HepG2 (cell line): ENCODE results near the gene OSBPL5. TPM values are rescaled to one million over a fixed set of nuclear protein-coding genes. Genes with fewer than 3 reads are reported as not detected.
"Not testable (repeated sequence)": the region's sequence is repeated elsewhere in the genome, so short reads cannot be mapped to it uniquely, and the experiment has no call there.

Experiments used
- ATAC-seq: fragments of 200-7000 bp; cut with Tn5 transposase; 3 replicates; pipeline ENCODE4 v1.9.1; 2020; ENCODE audit warnings: mild to moderate bottlenecking, moderate library complexity
- BruUV-seq: library from RNA; stranded (reverse); fragments of 400-500 nt; replicated peaks from 2 replicates; lab custom pipeline; 2021; lab: Mats Ljungman, UMichigan
- CTCF ChIA-PET: fragments of 300-600 bp; formaldehyde crosslinking; extraction: SDS; loops from one replicate; lab custom pipeline; 2021; ENCODE audit warnings: low total read pairs, inconsistent platforms, low intra/inter-chr PET ratio; lab: Yijun Ruan, JAX
- POLR2A ChIA-PET: fragments of 350-600 bp; sonication (Branson Sonifier 250); formaldehyde crosslinking; loops from one replicate; lab custom pipeline; 2020; ENCODE audit warnings: antibody characterized with exemption, inconsistent platforms; lab: Yijun Ruan, JAX
- DNase-seq: peaks from one replicate; pipeline ENCODE4 v3.0.0-alpha.2; 2015; ENCODE audit warnings: low spot score
- FAIRE-seq: peaks from 3 replicates; lab custom pipeline; 2011; peaks lifted over from hg19 to GRCh38; lab: Jason Lieb, UNC
- H2AFZ ChIP-seq: one replicate; pipeline ENCODE4 v1.6.1; 2011; ENCODE audit warnings: low read length, inconsistent platforms
- H3K27ac ChIP-seq: fragments of 300-600 bp; 3 replicates; pipeline ENCODE4 v1.8.0; 2011; ENCODE audit warnings: mixed run types, mild to moderate bottlenecking, mixed read lengths, low read length, inconsistent platforms; ENCODE audit not compliant: insufficient read depth; ENCODE audit errors: extremely low read length
- H3K27me3 ChIP-seq, 2 experiments: fragments of 200-600 bp in 1 of 2; 2 replicates in 1 of 2; 3 replicates in 1 of 2; pipeline versions ENCODE4 v1.6.0 to v1.8.0; 2011; ENCODE audit warnings: low read length in 2 of 2, mild to moderate bottlenecking in 2 of 2, moderate library complexity in 2 of 2, inconsistent platforms in 1 of 2; ENCODE audit not compliant: insufficient read depth in 2 of 2, control insufficient read depth in 1 of 2
- H3K36me3 ChIP-seq, 2 experiments: fragments of 200-600 bp in 1 of 2; replicated peaks in 1 of 2; 2 replicates in 1 of 2; 3 replicates in 1 of 2; pipeline versions ENCODE4 v1.5.1 to v1.8.0; 2011; ENCODE audit warnings: low read length in 2 of 2, inconsistent platforms in 1 of 2; ENCODE audit not compliant: insufficient read depth in 2 of 2, control insufficient read depth in 1 of 2
- H3K4me1 ChIP-seq: 2 replicates; pipeline ENCODE4 v1.5.1; 2012; ENCODE audit warnings: low read length, inconsistent platforms; ENCODE audit not compliant: insufficient read depth
- H3K4me2 ChIP-seq: 2 replicates; pipeline ENCODE4 v1.6.0; 2011; ENCODE audit warnings: low read depth, low read length, inconsistent platforms
- H3K4me3 ChIP-seq, 3 experiments: fragments of 200-600 bp in 1 of 3; sonication (generic), shearing (Covaris generic) in 1 of 3; replicated peaks in 1 of 3; 2 replicates each; pipeline ENCODE4 v1.5.1; 2011 to 2016; ENCODE audit warnings: low read length in 3 of 3, inconsistent platforms in 2 of 3, low read depth in 2 of 3, mild to moderate bottlenecking in 2 of 3, control low read depth in 1 of 3, mixed read lengths in 1 of 3; ENCODE audit not compliant: insufficient read depth in 1 of 3
- H3K79me2 ChIP-seq: one replicate; pipeline ENCODE4 v1.6.1; 2011; ENCODE audit warnings: low read length, inconsistent platforms; ENCODE audit not compliant: insufficient read depth
- H3K9ac ChIP-seq: 2 replicates; pipeline ENCODE4 v1.6.0; 2011; ENCODE audit warnings: mild to moderate bottlenecking, low read depth, low read length, inconsistent platforms; ENCODE audit not compliant: insufficient read depth
- H3K9me3 ChIP-seq: 2 replicates; pipeline ENCODE4 v1.5.1; 2012; ENCODE audit warnings: mild to moderate bottlenecking, low read length
- H4K20me1 ChIP-seq: 2 replicates; pipeline ENCODE4 v1.6.0; 2011; ENCODE audit warnings: inconsistent platforms, mild to moderate bottlenecking, low read length, moderate library complexity; ENCODE audit not compliant: insufficient read depth
- CHD2 ChIP-seq: IDR thresholded peaks from 2 replicates; pipeline ENCODE4 v1.6.1; 2011; ENCODE audit warnings: low read depth, low read length, improper control_type of control experiment
- WGBS: methylation state at CpG from one replicate; pipeline ENCODE4 v1.1.6; 2017; ENCODE audit warnings: low lambda C conversion rate; 5-methylcytosine and 5-hydroxymethylcytosine counted together
- in situ Hi-C: cut with HindIII; loops from 2 replicates; pipeline ENCODE4 v1.10.0; 2017; ENCODE audit warnings: low pct_unique_long_range_greater_than_20kb; ENCODE audit not compliant: extremely low pct_ligation_motif_present
- intact Hi-C: fragments of 100-400 bp; cut with micrococcal nuclease; formaldehyde crosslinking; loops from one replicate; pipeline ENCODE4 v1.10.0; 2022; ENCODE audit not compliant: unreplicated experiment
- polyA plus RNA-seq, 8 experiments: library from polyadenylated mRNA; depleted of rRNA in 3 of 8; stranded (reverse) in 7 of 8; unstranded in 1 of 8; fragments of >200 nt; fragmentation: Illumina TruSeq in 4 of 8; extraction: Trizol in 4 of 8; gene quantifications; 2 replicates each; pipeline versions ENCODE4 v1.2.1 to v1.2.3, GENCODE V29; 2011 to 2016; ENCODE audit warnings: low read depth in 4 of 8, missing spikeins in 1 of 8, mixed read lengths in 1 of 8; ENCODE audit not compliant: insufficient read depth in 1 of 8
- total RNA-seq, 5 experiments: library from RNA; depleted of rRNA; stranded (reverse); fragments of >200 nt; fragmentation: Illumina TruSeq; extraction: Trizol; gene quantifications; 2 replicates each; pipeline ENCODE4 v1.2.3, GENCODE V29; 2016; ENCODE audit warnings: low read depth in 1 of 5
- TF ChIP-seq, protein P1 (sequence below): sonication (generic); formaldehyde crosslinking; IDR thresholded peaks from 2 replicates; pipeline ENCODE4 v1.5.1; 2020; ENCODE audit warnings: missing genetic modification reagents, mild to moderate bottlenecking, borderline replicate concordance

OSBPL5 gene
- total and polyA plus RNA-seq, 2 of the 13 experiments (the other 11 are each of a cell fraction or from before 2014, with no cell fraction given) = not detected

DNA sequence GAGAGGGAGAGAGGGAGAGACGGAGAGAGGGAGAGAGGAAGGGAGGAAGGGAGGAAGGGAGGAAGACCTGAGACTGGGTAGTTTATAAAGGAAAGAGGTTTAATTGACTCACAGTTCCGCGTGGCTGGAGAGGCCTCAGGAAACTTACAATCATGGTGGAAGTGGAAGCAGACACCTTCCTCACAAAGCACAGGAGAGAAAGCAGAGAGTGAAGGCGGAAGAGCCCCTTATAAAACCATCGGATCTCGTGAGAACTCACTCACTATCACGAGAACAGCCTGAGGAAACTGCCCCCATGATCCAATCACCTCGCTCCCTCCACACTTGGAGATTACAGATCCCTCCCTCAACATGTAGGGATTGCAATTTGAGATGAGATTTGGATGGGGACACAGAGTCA is 95.7 kb downstream of the OSBPL5 start:
- H4K20me1 ChIP-seq = no peaks in the 10 kb centered on the region
- no TSS peak for BruUV-seq
- intact Hi-C loops = no loop called here
- H3K36me3 ChIP-seq = no peaks in the 10 kb centered on the region
- peaks cover 1 to 14% of the 10 kb centered on the region in 2 experiments; a peak in 3 of 5 replicates for H3K27me3 ChIP-seq
- H3K4me2 ChIP-seq = no peak overlapping the region
- no peak overlapping the region for H3K4me3 ChIP-seq
- POLR2A ChIA-PET = no interaction called here
- WGBS = 43% methylated on average over 8 of the region's 8 CpGs
- H3K79me2 ChIP-seq = no peaks in the 10 kb centered on the region
- no peak overlapping the region for H3K9ac ChIP-seq
- CTCF ChIA-PET = no interaction called here
- no peaks in the 10 kb centered on the region for H3K9me3 ChIP-seq
- DNase-seq = no peak
- in situ Hi-C loops = no loop called here
- FAIRE-seq = no peak
- H3K27ac ChIP-seq = no peak overlapping the region
- H2AFZ ChIP-seq = no peak overlapping the region
- no peaks in the 10 kb centered on the region for H3K4me1 ChIP-seq
- 0 out of 2 replicates have a peak, but pooled peaks have one; percentile 62 for TF ChIP-seq CHD2
- TF ChIP-seq, protein P1, sequence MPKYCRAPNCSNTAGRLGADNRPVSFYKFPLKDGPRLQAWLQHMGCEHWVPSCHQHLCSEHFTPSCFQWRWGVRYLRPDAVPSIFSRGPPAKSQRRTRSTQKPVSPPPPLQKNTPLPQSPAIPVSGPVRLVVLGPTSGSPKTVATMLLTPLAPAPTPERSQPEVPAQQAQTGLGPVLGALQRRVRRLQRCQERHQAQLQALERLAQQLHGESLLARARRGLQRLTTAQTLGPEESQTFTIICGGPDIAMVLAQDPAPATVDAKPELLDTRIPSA (CRISPR knock-in tag) = no peak
- ATAC-seq = no peak

DNA sequence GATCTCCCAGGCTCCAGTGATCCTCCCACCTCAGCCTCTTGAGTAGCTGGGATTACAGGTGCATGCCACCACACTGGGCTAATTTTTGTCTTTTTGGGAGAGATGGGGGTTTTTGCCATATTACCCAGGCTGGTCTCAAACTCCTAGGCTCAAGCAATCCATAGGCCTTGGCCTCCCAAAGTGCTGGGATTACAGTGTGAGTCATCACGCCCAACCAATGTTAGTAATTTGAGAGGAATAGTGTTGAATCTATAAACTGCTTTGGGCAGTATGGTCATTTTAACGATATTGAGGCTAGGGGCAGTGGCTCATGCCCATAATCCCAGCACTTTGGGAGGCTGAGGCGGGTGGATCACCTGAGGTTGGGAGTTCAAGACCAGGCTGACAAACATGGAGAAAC is 98.8 kb downstream of the OSBPL5 start:
- H3K79me2 ChIP-seq, H3K27me3 ChIP-seq, CTCF ChIA-PET, H3K27ac ChIP-seq, FAIRE-seq, H4K20me1 ChIP-seq, H3K9me3 ChIP-seq, DNase-seq, H3K36me3 ChIP-seq, H2AFZ ChIP-seq, POLR2A ChIA-PET, H3K4me3 ChIP-seq, in situ Hi-C loops, H3K9ac ChIP-seq, BruUV-seq, intact Hi-C loops, H3K4me2 ChIP-seq, ATAC-seq: not testable (repeated sequence)
- peaks cover 12% of the 10 kb centered on the region for H3K4me1 ChIP-seq
- WGBS = 44% methylated on average over 3 of the region's 3 CpGs

DNA sequence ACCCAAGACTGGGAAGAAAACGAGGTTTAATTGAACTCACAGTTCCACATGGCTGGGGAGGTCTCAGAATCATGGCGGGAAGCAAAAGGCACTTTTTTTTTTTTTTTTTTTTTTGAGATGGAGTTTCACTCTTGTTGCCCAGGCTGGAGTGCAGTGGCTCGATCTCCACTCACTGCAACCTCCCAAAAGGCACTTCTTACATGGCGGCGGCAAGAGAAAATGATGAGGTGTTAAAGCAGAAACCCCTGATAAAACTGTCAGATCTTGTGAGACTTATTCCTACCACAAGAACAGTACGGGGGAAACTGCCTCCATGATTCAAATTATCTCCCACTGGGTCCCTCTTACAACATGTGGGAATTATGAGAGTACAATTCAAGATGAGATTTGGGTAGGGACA is 100.4 kb downstream of the OSBPL5 start:
- in situ Hi-C loops, ATAC-seq, H3K4me2 ChIP-seq, POLR2A ChIA-PET, BruUV-seq, H3K27ac ChIP-seq, intact Hi-C loops, H3K27me3 ChIP-seq, DNase-seq, FAIRE-seq, H3K36me3 ChIP-seq, H3K79me2 ChIP-seq, H3K9me3 ChIP-seq, H4K20me1 ChIP-seq, H3K9ac ChIP-seq, CTCF ChIA-PET, H3K4me3 ChIP-seq, H2AFZ ChIP-seq: not testable (repeated sequence)
- 64% methylated on average over 6 of the region's 6 CpGs for WGBS
- peaks cover 12% of the 10 kb centered on the region for H3K4me1 ChIP-seq

DNA sequence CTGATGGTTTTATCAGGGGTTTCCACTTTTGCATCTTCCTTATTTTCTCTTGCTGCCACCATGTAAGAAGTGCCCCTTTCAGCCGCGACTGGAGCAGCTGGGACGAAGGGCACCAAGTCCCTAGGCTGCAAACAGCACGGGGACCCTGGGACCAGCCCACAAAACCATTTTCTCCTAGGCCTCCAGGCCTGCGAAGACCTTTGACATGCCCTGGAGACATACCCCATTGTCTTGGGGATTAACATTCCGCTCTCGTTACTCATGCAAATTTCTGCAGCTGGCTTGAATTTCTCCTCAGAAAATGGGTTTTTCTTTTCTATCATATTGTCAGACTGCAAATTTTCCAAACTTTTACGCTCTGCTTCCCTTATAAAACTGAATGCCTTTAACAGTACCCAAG is 101.2 kb downstream of the OSBPL5 start:
- in situ Hi-C loops, intact Hi-C loops, CTCF ChIA-PET: not testable (repeated sequence)

More for the DNA sequence above, 101.2 kb downstream of the OSBPL5 start:
- ATAC-seq, H3K27me3 ChIP-seq, H3K4me2 ChIP-seq, H3K79me2 ChIP-seq, H3K9me3 ChIP-seq, POLR2A ChIA-PET, H3K36me3 ChIP-seq, FAIRE-seq, H4K20me1 ChIP-seq, H3K9ac ChIP-seq, DNase-seq, H3K27ac ChIP-seq, H2AFZ ChIP-seq, H3K4me3 ChIP-seq, BruUV-seq: not testable (repeated sequence)
- 69% methylated on average over 8 of the region's 8 CpGs for WGBS
- H3K4me1 ChIP-seq = peaks cover 14% of the 10 kb centered on the region
